CMK (cell line): Measurements from ENCODE around the gene IDI2.
"Not testable (repeated sequence)": the region's sequence is repeated elsewhere in the genome, so short reads cannot be mapped to it uniquely, and the experiment has no call there.

ENCODE experiments used
- DNase-seq: peaks from one replicate; pipeline ENCODE4 v3.0.0-alpha.2; 2010; ENCODE audit warnings: low read depth

The IDI2 gene

DNA sequence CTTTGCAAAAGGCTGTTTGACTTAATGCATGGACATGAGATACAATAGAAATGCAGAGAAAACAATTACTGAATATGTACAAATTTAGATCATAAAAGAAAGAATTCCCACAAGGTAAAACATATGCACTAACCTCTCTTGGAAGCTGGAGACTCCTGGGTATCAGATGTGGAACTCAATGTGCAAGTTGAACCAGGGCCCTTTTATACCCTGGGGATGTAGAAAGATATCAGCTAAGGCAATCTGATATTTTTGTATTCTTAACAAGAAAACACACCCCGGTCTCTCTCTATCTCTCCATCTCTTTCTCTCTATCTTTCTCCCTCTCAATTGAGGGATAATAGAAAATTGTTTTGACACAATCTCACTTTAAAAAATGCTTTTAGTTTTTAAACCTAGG, at the start of gene IDI2:
IDI2 (minus strand) TSS at position 177 of the 400 bp plus-strand sequence. CDS start 1,136 bp downstream, outside the sequence.
- DNase-seq = no peak

DNA sequence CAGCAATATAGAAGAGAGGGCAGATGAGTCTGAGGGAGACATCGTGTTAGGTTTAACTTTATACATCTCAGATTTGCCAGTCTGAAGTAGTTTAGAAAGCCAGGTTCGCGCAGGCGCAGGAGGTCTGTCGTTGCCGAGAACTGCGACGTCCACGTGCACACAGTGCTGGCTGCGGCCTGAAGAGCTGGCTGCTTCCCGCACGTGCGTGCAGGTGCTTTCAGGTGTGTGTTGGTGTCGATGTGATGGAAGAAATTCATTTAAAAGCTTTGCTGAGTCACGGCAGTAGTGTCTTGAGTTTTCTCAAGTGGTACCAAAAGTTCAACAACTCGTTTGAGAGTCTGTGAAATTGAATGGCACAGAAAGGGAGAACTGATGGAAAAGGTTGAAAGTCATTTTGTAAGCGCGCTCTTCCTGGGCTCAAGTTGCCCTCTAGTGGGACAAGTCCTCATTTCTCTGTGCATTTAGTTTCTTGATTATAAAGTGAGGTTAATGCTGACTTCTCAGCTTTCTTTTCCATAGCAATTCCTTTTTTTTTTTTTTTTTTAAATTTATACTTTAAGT, 49.2 kb upstream of the IDI2 start:
- no peak for DNase-seq

GRCh38 chr10:1074052-1074747, 48.5 kb upstream of the IDI2 start:
- no peak for DNase-seq

- no peak for DNase-seq
Observed at GRCh38 chr10:1070919-1071318, 45.3 kb upstream of the IDI2 start.

DNA sequence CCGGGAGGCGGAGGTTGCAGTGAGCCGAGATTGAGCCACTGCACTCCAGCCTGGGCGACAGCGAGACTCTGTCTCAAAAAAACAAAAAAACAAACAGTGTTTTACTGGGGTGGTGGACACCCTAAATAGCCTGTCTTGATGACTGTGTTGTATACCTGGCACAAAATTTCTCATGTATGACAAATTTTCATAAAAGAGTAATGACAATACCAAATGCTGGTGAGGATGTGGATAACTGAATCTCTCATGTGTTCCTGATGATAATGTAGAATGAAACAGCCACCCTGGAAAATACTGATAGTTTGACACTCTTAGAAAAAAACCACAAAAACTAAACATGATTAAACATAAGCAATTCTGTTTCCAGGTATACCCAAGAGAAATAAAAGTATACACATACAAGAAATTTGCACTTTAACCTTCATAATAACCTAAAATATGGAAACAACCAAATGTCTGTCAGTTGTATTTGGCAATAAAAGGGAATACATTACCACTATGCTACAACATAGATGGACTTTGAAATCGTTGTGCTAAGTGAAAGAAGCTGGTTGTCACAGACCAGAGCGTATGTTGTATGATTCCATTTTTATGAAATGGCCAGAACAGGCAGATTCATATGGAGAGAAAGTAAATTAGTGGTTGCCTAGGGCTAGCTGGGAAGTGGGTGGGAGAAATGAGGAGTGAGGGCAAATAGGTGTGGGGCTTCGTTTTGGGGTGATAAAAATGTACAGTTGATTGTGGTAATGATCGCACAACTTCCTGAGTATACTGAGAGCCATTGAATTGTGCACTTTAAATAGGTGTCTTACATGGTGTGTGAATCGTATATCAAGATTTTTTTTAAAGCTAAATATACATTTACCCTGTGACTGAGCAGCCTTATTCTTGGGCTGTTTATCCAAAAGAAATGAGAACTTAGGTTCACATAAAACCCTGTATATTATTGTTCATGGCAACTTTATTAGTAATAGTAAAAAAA, 43.0 kb upstream of the IDI2 start:
- no peak for DNase-seq

- DNase-seq = not testable (repeated sequence)
Observed at GRCh38 chr10:1066734-1067133, 41.1 kb upstream of the IDI2 start.

- DNase-seq = no peak
Observed at GRCh38 chr10:1064964-1065247, 39.2 kb upstream of the IDI2 start.

- no peak for DNase-seq
Observed at GRCh38 chr10:1063232-1063865, 37.7 kb upstream of the IDI2 start.

DNA sequence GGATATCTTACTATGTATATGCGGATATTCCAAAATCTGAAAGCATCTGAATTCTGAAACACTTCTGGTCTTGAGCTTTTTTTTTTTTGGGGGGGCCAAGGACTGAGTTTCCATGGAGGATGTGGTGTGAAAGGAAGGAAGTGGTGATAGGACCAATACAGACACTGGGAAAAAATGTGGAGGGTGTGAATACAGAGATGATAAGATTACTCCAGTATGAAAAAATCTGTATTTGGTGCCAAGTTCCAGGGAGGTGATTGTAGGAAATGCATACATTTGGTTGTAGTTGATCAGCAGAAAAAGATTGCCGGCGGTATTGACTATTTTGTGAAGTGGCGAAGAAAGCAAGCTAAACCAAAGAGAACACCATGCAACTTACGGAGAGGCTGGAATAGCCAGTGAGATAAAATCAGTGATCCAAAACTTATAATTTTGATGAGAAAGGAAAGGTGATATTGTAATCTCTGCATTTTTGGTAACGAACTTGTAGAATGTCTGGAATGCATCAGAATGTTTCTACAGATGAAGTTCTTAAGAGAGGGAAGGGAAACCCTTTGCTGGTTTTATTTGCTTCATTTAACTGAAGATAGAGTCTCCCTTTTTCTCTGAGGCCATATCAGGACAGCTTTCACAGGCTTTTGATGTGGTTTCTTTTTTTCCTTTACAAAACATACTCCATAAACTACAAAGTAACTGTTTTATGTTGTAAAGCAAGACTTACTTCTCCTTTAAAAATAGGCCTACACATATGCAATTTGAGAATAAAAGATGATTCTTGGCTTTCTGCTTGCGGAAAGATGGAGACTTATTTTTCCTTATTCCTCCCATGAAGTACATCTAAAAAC, 36.5 kb upstream of the IDI2 start:
- no peak for DNase-seq

GRCh38 chr10:1059902-1060301, 34.2 kb upstream of the IDI2 start:
- DNase-seq = no peak

GRCh38 chr10:1058017-1058416, 32.4 kb upstream of the IDI2 start:
- DNase-seq = no peak

- no peak for DNase-seq
Observed at GRCh38 chr10:1057106-1057657, 31.5 kb upstream of the IDI2 start.

GRCh38 chr10:1056326-1057105, 30.9 kb upstream of the IDI2 start, which contains the start of gene WDR37:
Gene WDR37, plus strand, starts transcription at chr10:1056385. Its CDS starts 15,771 bp downstream, at chr10:1072156.
- no peak for DNase-seq

GRCh38 chr10:1054684-1055083, 29.0 kb upstream of the IDI2 start:
- no peak for DNase-seq

DNA sequence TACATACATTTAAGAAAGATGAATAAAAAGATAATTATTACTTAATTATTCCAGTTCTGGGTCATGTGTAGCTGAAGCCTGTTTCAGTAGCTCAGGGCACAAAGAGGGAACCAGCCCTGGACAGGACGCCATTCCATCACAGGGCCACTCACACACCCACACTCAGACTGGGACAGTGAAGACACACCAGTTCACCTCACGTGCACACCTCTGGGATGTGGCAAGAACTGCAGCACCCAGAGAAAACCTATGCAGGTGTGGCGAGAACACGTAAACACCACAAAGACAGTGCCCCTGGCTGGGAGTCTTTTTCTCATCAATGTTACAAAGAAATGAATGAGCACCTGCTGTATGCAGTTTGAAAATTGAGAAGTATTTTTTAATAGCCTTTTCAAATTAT, 24.9 kb upstream of the IDI2 start:
- no peak for DNase-seq

GRCh38 chr10:1050145-1050544, 24.5 kb upstream of the IDI2 start:
- no peak for DNase-seq

GRCh38 chr10:1049425-1049958, 23.8 kb upstream of the IDI2 start:
- DNase-seq = no peak

GRCh38 chr10:1048732-1049424, 23.2 kb upstream of the IDI2 start, which contains the start of gene IDI1:
Gene IDI1, minus strand, starts transcription at chr10:1049119. Its CDS starts 116 bp downstream, at chr10:1049003.
- peak; percentile 86 for DNase-seq

- DNase-seq = no peak
Observed at GRCh38 chr10:1048349-1048731, 22.7 kb upstream of the IDI2 start.
